Esophagus muscularis mucosa (tissue), 4 donors: ENCODE data around the gene TUBD1. TPM values are rescaled to one million over a fixed set of nuclear protein-coding genes. Genes with fewer than 3 reads are reported as not detected.

Source experiments
- DNase-seq: peaks from one replicate; pipeline ENCODE4 v3.0.0-alpha.2; 2017; ENCODE audit errors: extremely low spot score
- H3K27ac ChIP-seq, 4 donors: fragments of 200-600 bp; sonication (generic); replicated peaks in 1 of 4; 1 replicate in 3 of 4; 2 replicates in 1 of 4; pipeline ENCODE4 v1.5.1; 2016 to 2019; ENCODE audit warnings: mild to moderate bottlenecking in 1 of 4
- H3K27me3 ChIP-seq, 4 donors: fragments of 200-600 bp; sonication (generic); one replicate each; pipeline versions ENCODE4 v1.5.1 to v1.6.0; 2016 to 2019
- H3K36me3 ChIP-seq, 4 donors: fragments of 200-600 bp; sonication (generic); one replicate each; pipeline ENCODE4 v1.5.1; 2016 to 2019
- H3K4me1 ChIP-seq, 4 donors: fragments of 200-600 bp; sonication (generic); one replicate each; pipeline ENCODE4 v1.5.1; 2016 to 2019
- H3K4me3 ChIP-seq, 4 donors: fragments of 200-600 bp; sonication (generic); 1 replicate in 2 of 4; 2 replicates in 2 of 4; pipeline ENCODE4 v1.5.1; 2016 to 2019; ENCODE audit warnings: mild to moderate bottlenecking in 4 of 4, moderate library complexity in 1 of 4
- H3K9me3 ChIP-seq, 4 donors: fragments of 200-600 bp; sonication (generic); 1 replicate in 3 of 4; 2 replicates in 1 of 4; pipeline ENCODE4 v1.5.1; 2016 to 2019
- CTCF ChIP-seq, 3 experiments: fragments of 200-600 bp in 2 of 3; fragments of 450-650 bp in 1 of 3; sonication (generic) in 2 of 3; IDR thresholded peaks; one replicate each; pipeline ENCODE4 v1.5.1; 2017 to 2019; ENCODE audit warnings: antibody characterized with exemption in 3 of 3, mild to moderate bottlenecking in 2 of 3, moderate library complexity in 1 of 3
- EP300 ChIP-seq: sonication (generic); formaldehyde crosslinking; IDR thresholded peaks from one replicate; pipeline ENCODE4 v1.6.1; 2017; ENCODE audit warnings: antibody characterized with exemption
- POLR2A ChIP-seq: fragments of 450-650 bp; IDR thresholded peaks from one replicate; pipeline ENCODE4 v1.6.1; 2017; ENCODE audit warnings: antibody characterized with exemption, moderate library complexity, mild to moderate bottlenecking, low read depth
- POLR2AphosphoS5 ChIP-seq, 2 donors: sonication (generic); formaldehyde crosslinking; IDR thresholded peaks; one replicate each; pipeline ENCODE4 v1.6.1; 2017; ENCODE audit warnings: antibody characterized with exemption in 2 of 2
- WGBS: methylation state at CpG from one replicate; pipeline ENCODE4 v1.1.5; 2018; 5-methylcytosine and 5-hydroxymethylcytosine counted together
- intact Hi-C: fragments of 100-400 bp; cut with DNase I; formaldehyde crosslinking; loops from one replicate; pipeline ENCODE4 v1.15.1; 2023
- total RNA-seq, 4 donors: library from RNA; depleted of rRNA; stranded (reverse); fragments of >200 nt; gene quantifications; one replicate each; pipeline versions ENCODE4 v1.1.0 to v1.2.1, GENCODE V29; 2016

The TUBD1 gene
- total RNA-seq, 4 donors from 2014 or later: 5.6 to 10.4 (median 7.0) TPM

GRCh38 chr17:59869941-59870218 lies 22.9 kb downstream of the TUBD1 start:
- no peaks in the 10 kb centered on the region for H3K27me3 ChIP-seq
- intact Hi-C loops: no loop called here
- H3K4me3 ChIP-seq: no peak overlapping the region
- no peak for DNase-seq
- H3K9me3 ChIP-seq: no peaks in the 10 kb centered on the region
- TF ChIP-seq CTCF (IDR thresholded peaks at IDR 0.05) (no peak), POLR2A (no peak), POLR2AphosphoS5 (IDR thresholded peaks at IDR 0.05) (no peak), EP300 (no peak)
- H3K36me3 ChIP-seq: peaks cover 9 to 65% (median 25%) of the 10 kb centered on the region in 4 donors
- no peak overlapping the region for H3K27ac ChIP-seq
- H3K4me1 ChIP-seq: no peaks in the 10 kb centered on the region
- 54% methylated on average over 1 of the region's 1 CpG for WGBS

- no peak for DNase-seq
- Histone ChIP-seq H3K4me1 (peaks cover 0 to 7% (median 0%) of the 10 kb centered on the region in 4 donors), H3K9me3 (no peaks in the 10 kb centered on the region), H3K27ac (no peak overlapping the region), H3K4me3 (no peak overlapping the region), H3K27me3 (no peaks in the 10 kb centered on the region), H3K36me3 (peaks cover 3 to 66% (median 32%) of the 10 kb centered on the region in 4 donors)
- intact Hi-C loops: no loop called here
- whole genome bisulfite sequencing: 73% methylated on average over 3 of the region's 3 CpGs
- TF ChIP-seq CTCF (IDR thresholded peaks at IDR 0.05) (no peak), POLR2A (no peak), POLR2AphosphoS5 (IDR thresholded peaks at IDR 0.05) (no peak), EP300 (no peak)
Observed at GRCh38 chr17:59863616-59864015, 29.1 kb downstream of the TUBD1 start.

GRCh38 chr17:59859444-59860025 lies 33.2 kb downstream of the TUBD1 start:
- no peak overlapping the region for H3K27ac ChIP-seq
- H3K36me3 ChIP-seq: peaks cover 3 to 37% (median 27%) of the 10 kb centered on the region in 4 donors
- intact Hi-C loops: no loop called here
- H3K4me3 ChIP-seq: no peak overlapping the region
- WGBS: 79% methylated on average over 2 of the region's 2 CpGs
- peaks cover 0 to 8% (median 5%) of the 10 kb centered on the region in 4 donors for H3K4me1 ChIP-seq
- H3K27me3 ChIP-seq: no peaks in the 10 kb centered on the region
- no peaks in the 10 kb centered on the region for H3K9me3 ChIP-seq
- DNase-seq: no peak
- TF ChIP-seq POLR2AphosphoS5 (IDR thresholded peaks at IDR 0.05) (no peak), POLR2A (no peak), CTCF (IDR thresholded peaks at IDR 0.05) (peak; percentile 61 to 65 (median 61)), EP300 (no peak)

- no peak for DNase-seq
- 85% methylated on average over 3 of the region's 3 CpGs for WGBS
- Histone ChIP-seq H3K36me3 (peaks cover 0 to 33% (median 26%) of the 10 kb centered on the region in 4 donors), H3K4me3 (no peak overlapping the region), H3K27ac (no peak overlapping the region), H3K9me3 (no peaks in the 10 kb centered on the region), H3K27me3 (no peaks in the 10 kb centered on the region), H3K4me1 (peaks cover 0 to 13% (median 5%) of the 10 kb centered on the region in 4 donors)
- intact Hi-C loops: no loop called here
- TF ChIP-seq EP300 (no peak), CTCF (IDR thresholded peaks at IDR 0.05) (no peak), POLR2A (no peak), POLR2AphosphoS5 (IDR thresholded peaks at IDR 0.05) (no peak)
Observed at GRCh38 chr17:59858932-59859331, 33.8 kb downstream of the TUBD1 start.
